Tibial nerve (tissue), 4 donors: Measurements from ENCODE around the gene HAUS8.

Experiments used
- EP300 ChIP-seq, 2 donors: sonication (generic); formaldehyde crosslinking; IDR thresholded peaks; one replicate each; pipeline ENCODE4 v1.6.1; 2017; ENCODE audit warnings: antibody characterized with exemption in 2 of 2, mild to moderate bottlenecking in 1 of 2
- POLR2A ChIP-seq, 2 donors: fragments of 450-650 bp; IDR thresholded peaks; one replicate each; pipeline ENCODE4 v1.6.1; 2017; ENCODE audit warnings: antibody characterized with exemption in 2 of 2, mild to moderate bottlenecking in 2 of 2, moderate library complexity in 2 of 2
- TF ChIP-seq, protein P1 (sequence below), 5 experiments: fragments of 200-600 bp in 3 of 5; fragments of 450-650 bp in 2 of 5; sonication (generic) in 3 of 5; IDR thresholded peaks; one replicate each; pipeline ENCODE4 v1.5.1; 2016 to 2019; ENCODE audit warnings: antibody characterized with exemption in 5 of 5, mild to moderate bottlenecking in 3 of 5, moderate library complexity in 2 of 5

DNA sequence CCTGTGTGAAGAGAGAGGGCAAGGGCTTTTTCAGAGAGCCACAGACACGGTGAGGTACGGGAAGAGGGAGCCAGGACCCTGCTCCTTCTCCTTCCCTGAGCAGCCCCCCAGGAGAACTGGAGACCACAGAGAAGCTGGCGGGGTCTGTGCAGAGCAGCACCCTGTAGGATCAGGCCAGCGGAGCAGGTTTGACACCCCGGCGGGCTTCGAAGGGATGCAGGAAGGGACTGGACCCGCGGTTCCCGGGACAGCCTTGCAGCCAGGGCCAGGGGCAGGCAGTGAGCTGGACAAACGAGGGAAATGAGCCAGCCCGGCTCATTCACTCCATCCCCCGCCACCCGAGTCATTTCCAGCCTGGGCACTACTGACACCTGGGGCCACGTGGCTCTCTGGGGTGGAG lies 70.9 kb downstream of the HAUS8 start:
- TF ChIP-seq, protein P1, sequence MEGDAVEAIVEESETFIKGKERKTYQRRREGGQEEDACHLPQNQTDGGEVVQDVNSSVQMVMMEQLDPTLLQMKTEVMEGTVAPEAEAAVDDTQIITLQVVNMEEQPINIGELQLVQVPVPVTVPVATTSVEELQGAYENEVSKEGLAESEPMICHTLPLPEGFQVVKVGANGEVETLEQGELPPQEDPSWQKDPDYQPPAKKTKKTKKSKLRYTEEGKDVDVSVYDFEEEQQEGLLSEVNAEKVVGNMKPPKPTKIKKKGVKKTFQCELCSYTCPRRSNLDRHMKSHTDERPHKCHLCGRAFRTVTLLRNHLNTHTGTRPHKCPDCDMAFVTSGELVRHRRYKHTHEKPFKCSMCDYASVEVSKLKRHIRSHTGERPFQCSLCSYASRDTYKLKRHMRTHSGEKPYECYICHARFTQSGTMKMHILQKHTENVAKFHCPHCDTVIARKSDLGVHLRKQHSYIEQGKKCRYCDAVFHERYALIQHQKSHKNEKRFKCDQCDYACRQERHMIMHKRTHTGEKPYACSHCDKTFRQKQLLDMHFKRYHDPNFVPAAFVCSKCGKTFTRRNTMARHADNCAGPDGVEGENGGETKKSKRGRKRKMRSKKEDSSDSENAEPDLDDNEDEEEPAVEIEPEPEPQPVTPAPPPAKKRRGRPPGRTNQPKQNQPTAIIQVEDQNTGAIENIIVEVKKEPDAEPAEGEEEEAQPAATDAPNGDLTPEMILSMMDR (IDR thresholded peaks at IDR 0.05), result no peak
- TF ChIP-seq EP300 (IDR thresholded peaks at IDR 0.05), result no peak
- TF ChIP-seq POLR2A (IDR thresholded peaks at IDR 0.05), result no peak
